ENCODE measurements around the gene RRP1. TPM values are rescaled to one million over a fixed set of nuclear protein-coding genes. Genes with fewer than 3 reads are reported as not detected.
"Not testable (repeated sequence)": the region's sequence is repeated elsewhere in the genome, so short reads cannot be mapped to it uniquely, and the experiment has no call there.

The RRP1 gene
- polyA plus RNA-seq, 3 donors = 8.7 to 19.1 (median 9.8) TPM

GRCh38 chr21:43822741-43823140 lies 33.4 kb downstream of the RRP1 start:
- WGBS, 3 donors = 86 to 99% (median 93%) methylated on average over 2 of the region's 5 CpGs
- H3K27ac ChIP-seq (ENCODE audit: low read depth, low read length) = not testable (repeated sequence)

GRCh38 chr21:43824333-43825241 lies 35.2 kb downstream of the RRP1 start:
- no peak overlapping the region for H3K27ac ChIP-seq (ENCODE audit: low read depth, low read length)
- WGBS, 3 donors = 76 to 78% (median 77%) methylated on average over 17 of the region's 17 CpGs

- H3K27ac ChIP-seq (ENCODE audit: low read depth, low read length) = no peak overlapping the region
- WGBS, 3 donors = 83 to 89% (median 83%) methylated on average over 24 of the region's 24 CpGs
These were observed 36.0 kb downstream of the RRP1 start for GRCh38 chr21:43825242-43825935.

- WGBS, 3 donors = 38 to 72% (median 63%) methylated on average over 31 of the region's 31 CpGs
These were observed 36.7 kb downstream of the RRP1 start for GRCh38 chr21:43825936-43826622.

GRCh38 chr21:43826623-43826974 lies 37.2 kb downstream of the RRP1 start:
- 15 to 63% (median 59%) methylated on average over 8 of the region's 8 CpGs for WGBS, 3 donors
- H3K27ac ChIP-seq (ENCODE audit: low read depth, low read length) = no peak overlapping the region

More at GRCh38 chr21:43825936-43826622, 36.7 kb downstream of the RRP1 start:
- H3K27ac ChIP-seq (ENCODE audit: low read depth, low read length) = no peak overlapping the region

GRCh38 chr21:43827015-43827611 lies 37.7 kb downstream of the RRP1 start:
- H3K27ac ChIP-seq (ENCODE audit: low read depth, low read length) = no peak overlapping the region
- 47 to 65% (median 58%) methylated on average over 18 of the region's 18 CpGs for WGBS, 3 donors

- H3K27ac ChIP-seq (ENCODE audit: low read depth, low read length) = no peak overlapping the region
- 77 to 92% (median 84%) methylated on average over 12 of the region's 12 CpGs for WGBS, 3 donors
These were observed 39.8 kb downstream of the RRP1 start for GRCh38 chr21:43829161-43829560.

- H3K27ac ChIP-seq (ENCODE audit: low read depth, low read length) = no peak overlapping the region
- WGBS, 3 donors = 57 to 68% (median 59%) methylated on average over 22 of the region's 22 CpGs
These were observed 40.3 kb downstream of the RRP1 start for GRCh38 chr21:43829575-43830119.

- 89 to 94% (median 94%) methylated on average over 14 of the region's 14 CpGs for WGBS, 3 donors
- H3K27ac ChIP-seq (ENCODE audit: low read depth, low read length) = no peak overlapping the region
These were observed 42.8 kb downstream of the RRP1 start for GRCh38 chr21:43832158-43832550.

GRCh38 chr21:43832648-43833047 lies 43.3 kb downstream of the RRP1 start:
- 87 to 93% (median 88%) methylated on average over 10 of the region's 10 CpGs for WGBS, 3 donors

GRCh38 chr21:43834146-43834905 lies 44.9 kb downstream of the RRP1 start:
- H3K27ac ChIP-seq (ENCODE audit: low read depth, low read length) = no peak overlapping the region
- 70 to 86% (median 72%) methylated on average over 29 to 30 of the region's 30 CpGs for WGBS, 3 donors

More at GRCh38 chr21:43832648-43833047, 43.3 kb downstream of the RRP1 start:
- H3K27ac ChIP-seq (ENCODE audit: low read depth, low read length) = no peak overlapping the region

- WGBS, 3 donors = 26 to 53% (median 44%) methylated on average over 15 of the region's 15 CpGs
- H3K27ac ChIP-seq (ENCODE audit: low read depth, low read length) = no peak overlapping the region
These were observed 45.7 kb downstream of the RRP1 start for GRCh38 chr21:43835050-43835449.

- 90 to 94% (median 90%) methylated on average over 6 of the region's 6 CpGs for WGBS, 3 donors
- no peak overlapping the region for H3K27ac ChIP-seq (ENCODE audit: low read depth, low read length)
These were observed 46.5 kb downstream of the RRP1 start for GRCh38 chr21:43835861-43836260.

GRCh38 chr21:43836616-43837015 lies 47.2 kb downstream of the RRP1 start:
- 77 to 86% (median 85%) methylated on average over 6 of the region's 6 CpGs for WGBS, 3 donors
- H3K27ac ChIP-seq (ENCODE audit: low read depth, low read length) = no peak overlapping the region

- 90 to 97% (median 95%) methylated on average over 3 of the region's 3 CpGs for WGBS, 3 donors
- no peak overlapping the region for H3K27ac ChIP-seq (ENCODE audit: low read depth, low read length)
These were observed 50.9 kb downstream of the RRP1 start for GRCh38 chr21:43840259-43840658.

- H3K27ac ChIP-seq (ENCODE audit: low read depth, low read length) = no peak overlapping the region
- WGBS, 3 donors = 47 to 79% (median 50%) methylated on average over 2 of the region's 2 CpGs
These were observed 53.4 kb downstream of the RRP1 start for GRCh38 chr21:43842742-43843141.

GRCh38 chr21:43844906-43845305 lies 55.5 kb downstream of the RRP1 start:
- WGBS, 3 donors = 62 to 69% (median 68%) methylated on average over 5 of the region's 5 CpGs
- not testable (repeated sequence) for H3K27ac ChIP-seq (ENCODE audit: low read depth, low read length)

GRCh38 chr21:43845386-43845785 lies 56.0 kb downstream of the RRP1 start:
- 88 to 89% (median 89%) methylated on average over 13 of the region's 13 CpGs for WGBS, 3 donors
- no peak overlapping the region for H3K27ac ChIP-seq (ENCODE audit: low read depth, low read length)

All from adipose tissue (tissue), 3 donors.